Uterus (tissue), 2 donors: ENCODE data around the gene SLX1A.
"Not testable (repeated sequence)": the region's sequence is repeated elsewhere in the genome, so short reads cannot be mapped to it uniquely, and the experiment has no call there.

ENCODE experiments used
- CTCF ChIP-seq, 4 experiments: fragments of 200-600 bp in 2 of 4; fragments of 450-650 bp in 2 of 4; sonication (generic) in 2 of 4; IDR thresholded peaks; one replicate each; pipeline ENCODE4 v1.5.1; 2016 to 2019; ENCODE audit warnings: antibody characterized with exemption in 4 of 4, mild to moderate bottlenecking in 2 of 4, moderate library complexity in 1 of 4
- POLR2A ChIP-seq, 2 donors: fragments of 450-650 bp; IDR thresholded peaks; one replicate each; pipeline ENCODE4 v1.6.1; 2016; ENCODE audit warnings: antibody characterized with exemption in 2 of 2, mild to moderate bottlenecking in 1 of 2, moderate library complexity in 1 of 2

- not testable (repeated sequence) for TF ChIP-seq CTCF, POLR2A (IDR thresholded peaks at IDR 0.05)
Measured at GRCh38 chr16:30168746-30169145, 24.9 kb upstream of the SLX1A start.
